GM21576 (cell line): ENCODE data around the gene KRTAP9-6.
"Not testable (repeated sequence)": the region's sequence is repeated elsewhere in the genome, so short reads cannot be mapped to it uniquely, and the experiment has no call there.

Source experiments
- ATAC-seq: cut with Tn5 transposase; IDR thresholded peaks from one replicate; pipeline ENCODE4 v1.9.1; 2021; ENCODE audit warnings: mild to moderate bottlenecking, moderate library complexity; ENCODE audit not compliant: unreplicated experiment

KRTAP9-6 gene

GRCh38 chr17:41267711-41268110 lies 2.5 kb downstream of the KRTAP9-6 start:
- ATAC-seq = no peak

- not testable (repeated sequence) for ATAC-seq
These were observed 6.1 kb downstream of the KRTAP9-6 start for GRCh38 chr17:41271323-41271722.

- no peak for ATAC-seq
These were observed 6.7 kb downstream of the KRTAP9-6 start for GRCh38 chr17:41271858-41272257.

GRCh38 chr17:41275648-41276190 lies 10.5 kb downstream of the KRTAP9-6 start, which contains the start of gene KRTAP9-7:
Gene KRTAP9-7, plus strand, starts transcription at chr17:41275698. Its CDS starts 0 bp downstream, at chr17:41275698.
- ATAC-seq = not testable (repeated sequence)

- ATAC-seq = no peak
These were observed 13.2 kb downstream of the KRTAP9-6 start for GRCh38 chr17:41278176-41278955.

- no peak for ATAC-seq
These were observed 18.9 kb downstream of the KRTAP9-6 start for GRCh38 chr17:41284043-41284442.

GRCh38 chr17:41284546-41284945 lies 19.4 kb downstream of the KRTAP9-6 start:
- ATAC-seq = no peak

- no peak for ATAC-seq
These were observed 21.9 kb downstream of the KRTAP9-6 start for GRCh38 chr17:41287050-41287449.

GRCh38 chr17:41294016-41294415 lies 28.8 kb downstream of the KRTAP9-6 start:
- ATAC-seq = no peak

- no peak for ATAC-seq
These were observed 31.7 kb downstream of the KRTAP9-6 start for GRCh38 chr17:41296846-41297245.

- no peak for ATAC-seq
These were observed 33.4 kb downstream of the KRTAP9-6 start for GRCh38 chr17:41298458-41299135.

GRCh38 chr17:41301204-41301790 lies 36.1 kb downstream of the KRTAP9-6 start:
- ATAC-seq = no peak

- no peak for ATAC-seq
These were observed 37.0 kb downstream of the KRTAP9-6 start, which contains the start of gene KRTAP29-1 for GRCh38 chr17:41301916-41302901. Gene KRTAP29-1, minus strand, starts transcription at chr17:41302851. Its CDS starts 0 bp downstream, at chr17:41302851.

GRCh38 chr17:41302981-41303380 lies 37.8 kb downstream of the KRTAP9-6 start:
- no peak for ATAC-seq

GRCh38 chr17:41304091-41304490 lies 38.9 kb downstream of the KRTAP9-6 start:
- ATAC-seq = no peak

GRCh38 chr17:41307647-41308046 lies 42.5 kb downstream of the KRTAP9-6 start:
- ATAC-seq = no peak

- no peak for ATAC-seq
These were observed 43.2 kb downstream of the KRTAP9-6 start for GRCh38 chr17:41308251-41308917.

GRCh38 chr17:41308918-41309359 lies 43.8 kb downstream of the KRTAP9-6 start, which contains the start of gene KRTAP16-1:
Gene KRTAP16-1, minus strand, starts transcription at chr17:41309309. Its CDS starts 56 bp downstream, at chr17:41309253.
- no peak for ATAC-seq

- no peak for ATAC-seq
These were observed 45.9 kb downstream of the KRTAP9-6 start for GRCh38 chr17:41311111-41311510.
